Iris pigment epithelial cell (primary cell): ENCODE data around the gene HMCN2.

Source experiments
- DNase-seq: peaks from one replicate; pipeline ENCODE4 v3.0.0-alpha.2; 2011; ENCODE audit warnings: low read depth

HMCN2 gene

GRCh38 chr9:130473009-130473408, 207.4 kb downstream of the HMCN2 start:
- no peak for DNase-seq

DNA sequence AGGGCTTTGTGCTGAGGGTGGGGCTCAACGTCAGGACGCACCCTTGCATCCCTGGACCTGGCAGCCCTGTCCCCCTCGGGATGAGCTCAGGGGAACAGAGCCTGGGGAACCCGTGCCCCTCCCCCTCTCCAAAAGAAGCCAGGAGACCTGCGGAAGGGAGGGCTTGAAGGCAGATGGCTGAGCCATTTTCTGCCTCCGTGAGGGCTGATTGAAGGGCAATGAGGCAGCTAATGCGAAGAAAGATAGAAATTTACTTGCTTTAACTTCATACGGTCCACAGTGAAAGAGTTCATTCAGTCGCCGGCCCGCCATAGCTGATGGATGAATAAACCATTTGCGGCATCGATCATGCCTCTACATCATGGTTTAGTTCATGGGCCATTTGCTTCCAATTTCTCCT, 208.0 kb downstream of the HMCN2 start:
- no peak for DNase-seq

GRCh38 chr9:130474106-130474505, 208.5 kb downstream of the HMCN2 start:
- DNase-seq = no peak

- DNase-seq = no peak
Measured at GRCh38 chr9:130476151-130476730, 210.7 kb downstream of the HMCN2 start.

GRCh38 chr9:130477564-130477963, 212.0 kb downstream of the HMCN2 start:
- DNase-seq = no peak

DNA sequence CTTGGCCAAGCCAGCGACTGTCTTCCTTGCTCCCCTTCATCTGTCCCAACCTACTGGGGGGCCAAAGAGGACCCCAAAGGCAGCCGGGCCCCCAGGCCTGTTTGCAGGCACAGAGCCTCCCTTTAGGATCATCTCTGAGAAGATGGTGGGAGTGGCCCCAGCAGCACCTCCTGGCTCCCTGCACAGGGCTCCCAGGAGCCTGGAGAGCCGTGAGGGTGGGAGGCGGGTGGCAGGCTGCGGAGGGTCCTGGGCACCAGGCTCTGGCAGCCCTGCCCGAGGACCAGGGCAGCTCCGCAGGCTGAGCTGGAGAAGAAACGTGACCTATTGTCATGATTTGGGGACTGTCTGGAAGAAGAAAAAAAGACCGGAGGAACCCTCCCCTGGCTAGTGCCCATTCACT, 212.6 kb downstream of the HMCN2 start:
- no peak for DNase-seq

- no peak for DNase-seq
Measured at GRCh38 chr9:130478736-130479575, 213.4 kb downstream of the HMCN2 start.

- DNase-seq = no peak
Measured at GRCh38 chr9:130479587-130479986, 214.0 kb downstream of the HMCN2 start.

- DNase-seq = no peak
Measured at GRCh38 chr9:130480673-130481072, 215.1 kb downstream of the HMCN2 start.

DNA sequence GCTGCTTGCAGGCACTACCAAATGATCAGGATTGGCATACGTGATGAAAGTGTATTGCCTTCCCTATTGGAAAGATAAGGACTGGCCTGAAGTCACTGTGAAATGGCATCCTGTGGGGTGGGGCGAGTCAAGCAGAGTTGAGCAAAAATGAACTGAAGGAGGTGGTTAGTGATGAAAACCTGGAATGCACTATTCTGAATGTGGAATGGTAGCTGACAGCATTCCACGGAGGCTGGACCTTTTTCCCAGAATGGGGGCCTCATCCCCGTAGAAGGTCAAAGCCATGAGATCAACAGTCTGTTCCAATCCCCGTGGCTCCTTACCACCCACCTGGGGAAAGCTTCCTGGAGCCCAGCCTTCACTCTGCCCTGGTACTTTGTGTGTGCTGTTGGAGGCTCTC, 216.9 kb downstream of the HMCN2 start:
- no peak for DNase-seq

- DNase-seq = no peak
Measured at GRCh38 chr9:130483371-130483971, 217.9 kb downstream of the HMCN2 start.
